Measurements from ENCODE around the gene LGMN.

Gene LGMN

GRCh38 chr14:92686900-92687427 is 61.5 kb downstream of the LGMN start:
- peak overlapping the region; percentile 21 for H2BK12ac ChIP-seq (ENCODE audit: low read length)
- H3K27me3 ChIP-seq (ENCODE audit: insufficient read depth, low read length), result no peaks in the 10 kb centered on the region
- no peaks in the 10 kb centered on the region for H3K9me3 ChIP-seq (ENCODE audit: insufficient read depth, low read depth, low read length)
- no peak overlapping the region for H3K27ac ChIP-seq (ENCODE audit: low read depth, low read length)
- H3K9ac ChIP-seq (ENCODE audit: low read length), result no peak overlapping the region
- H3K4ac ChIP-seq (ENCODE audit: low read depth, low read length), result peak overlapping the region; percentile 49
- peak overlapping the region; percentile 26 for H2AFZ ChIP-seq (ENCODE audit: insufficient read depth, low read length, poor library complexity)
- peaks cover 7% of the 10 kb centered on the region for H3K79me1 ChIP-seq (ENCODE audit: low read length)
- H4K8ac ChIP-seq (ENCODE audit: low read depth, low read length), result peak overlapping the region; percentile 70
- H2AK5ac ChIP-seq (ENCODE audit: low read length), result peak overlapping the region; percentile 23
- DNase-seq, result peak; percentile 75 to 87
- H3K23ac ChIP-seq (ENCODE audit: low read length), result no peak overlapping the region
- peaks cover 12 to 17% of the 10 kb centered on the region in 2 experiments for H3K4me1 ChIP-seq (ENCODE audit: control insufficient read depth in 1 of 2, insufficient read depth in 2 of 2, low read length in 2 of 2)
- no CpG with 5 or more reads among the region's 45 CpGs for WGBS (ENCODE audit: extremely low coverage, insufficient coverage, insufficient read length)
- H2BK120ac ChIP-seq (ENCODE audit: insufficient read depth, low read length, poor library complexity), result peak overlapping the region; percentile 43
- peak overlapping the region; percentile 53 for H4K91ac ChIP-seq (ENCODE audit: low read depth, low read length)
- peak overlapping the region; percentile 50 for H3K14ac ChIP-seq (ENCODE audit: low read length)
- H3K79me2 ChIP-seq (ENCODE audit: control insufficient read depth, insufficient read depth, low read length, poor library complexity), result no peaks in the 10 kb centered on the region
- H2BK5ac ChIP-seq (ENCODE audit: low read depth, low read length, poor library complexity), result no peak overlapping the region
- peak overlapping the region; percentile 63 for H3K4me3 ChIP-seq (ENCODE audit: low read depth, low read length)
- peak overlapping the region; percentile 89 for H3K18ac ChIP-seq (ENCODE audit: low read length)
- H4K12ac ChIP-seq (ENCODE audit: low read depth, low read length), result peak overlapping the region; percentile 35
- H3K36me3 ChIP-seq (ENCODE audit: control insufficient read depth in 1 of 2, insufficient read depth in 2 of 2, low read length in 2 of 2), result peaks cover 12 to 20% of the 10 kb centered on the region in 2 experiments
- peak overlapping the region; percentile 80 for H3K4me2 ChIP-seq (ENCODE audit: low read length)

- H2AK5ac ChIP-seq (ENCODE audit: low read length), result no peak overlapping the region
- no peak overlapping the region for H3K4me2 ChIP-seq (ENCODE audit: low read length)
- no peak overlapping the region for H4K8ac ChIP-seq (ENCODE audit: low read depth, low read length)
- H2BK12ac ChIP-seq (ENCODE audit: low read length), result no peak overlapping the region
- no peak overlapping the region for H2BK120ac ChIP-seq (ENCODE audit: insufficient read depth, low read length, poor library complexity)
- H3K4me3 ChIP-seq (ENCODE audit: low read depth, low read length), result no peak overlapping the region
- H3K9me3 ChIP-seq (ENCODE audit: insufficient read depth, low read depth, low read length), result no peaks in the 10 kb centered on the region
- no CpG with 5 or more reads among the region's 9 CpGs for WGBS (ENCODE audit: extremely low coverage, insufficient coverage, insufficient read length)
- DNase-seq, result no peak
- no peak overlapping the region for H4K91ac ChIP-seq (ENCODE audit: low read depth, low read length)
- H3K79me2 ChIP-seq (ENCODE audit: control insufficient read depth, insufficient read depth, low read length, poor library complexity), result no peaks in the 10 kb centered on the region
- H2AFZ ChIP-seq (ENCODE audit: insufficient read depth, low read length, poor library complexity), result no peak overlapping the region
- no peak overlapping the region for H3K14ac ChIP-seq (ENCODE audit: low read length)
- peaks cover 12 to 20% of the 10 kb centered on the region in 2 experiments for H3K36me3 ChIP-seq (ENCODE audit: control insufficient read depth in 1 of 2, insufficient read depth in 2 of 2, low read length in 2 of 2)
- no peak overlapping the region for H2BK5ac ChIP-seq (ENCODE audit: low read depth, low read length, poor library complexity)
- H3K27me3 ChIP-seq (ENCODE audit: insufficient read depth, low read length), result no peaks in the 10 kb centered on the region
- peaks cover 14 to 18% of the 10 kb centered on the region in 2 experiments for H3K4me1 ChIP-seq (ENCODE audit: control insufficient read depth in 1 of 2, insufficient read depth in 2 of 2, low read length in 2 of 2)
- H3K23ac ChIP-seq (ENCODE audit: low read length), result no peak overlapping the region
- H3K18ac ChIP-seq (ENCODE audit: low read length), result no peak overlapping the region
- H3K9ac ChIP-seq (ENCODE audit: low read length), result no peak overlapping the region
- no peak overlapping the region for H3K4ac ChIP-seq (ENCODE audit: low read depth, low read length)
- peaks cover 7% of the 10 kb centered on the region for H3K79me1 ChIP-seq (ENCODE audit: low read length)
- no peak overlapping the region for H4K12ac ChIP-seq (ENCODE audit: low read depth, low read length)
- H3K27ac ChIP-seq (ENCODE audit: low read depth, low read length), result no peak overlapping the region
These were observed 62.0 kb downstream of the LGMN start for GRCh38 chr14:92686411-92686899.

GRCh38 chr14:92685784-92686355 is 62.6 kb downstream of the LGMN start:
- no peak overlapping the region for H2BK120ac ChIP-seq (ENCODE audit: insufficient read depth, low read length, poor library complexity)

GRCh38 chr14:92684801-92685560 is 63.4 kb downstream of the LGMN start:
- Histone ChIP-seq H3K23ac (ENCODE audit: low read length) (no peak overlapping the region), H4K8ac (ENCODE audit: low read depth, low read length) (no peak overlapping the region), H3K36me3 (ENCODE audit: control insufficient read depth in 1 of 2, insufficient read depth in 2 of 2, low read length in 2 of 2) (peaks cover 12 to 16% of the 10 kb centered on the region in 2 experiments), H3K9me3 (ENCODE audit: insufficient read depth, low read depth, low read length) (no peaks in the 10 kb centered on the region), H2AK5ac (ENCODE audit: low read length) (no peak overlapping the region), H3K4me1 (ENCODE audit: control insufficient read depth in 1 of 2, insufficient read depth in 2 of 2, low read length in 2 of 2) (peaks cover 17 to 22% of the 10 kb centered on the region in 2 experiments), H3K4me2 (ENCODE audit: low read length) (no peak overlapping the region), H3K27ac (ENCODE audit: low read depth, low read length) (no peak overlapping the region), H3K4ac (ENCODE audit: low read depth, low read length) (no peak overlapping the region), H2AFZ (ENCODE audit: insufficient read depth, low read length, poor library complexity) (no peak overlapping the region), H4K12ac (ENCODE audit: low read depth, low read length) (no peak overlapping the region), H2BK120ac (ENCODE audit: insufficient read depth, low read length, poor library complexity) (no peak overlapping the region), H4K91ac (ENCODE audit: low read depth, low read length) (no peak overlapping the region), H3K27me3 (ENCODE audit: insufficient read depth, low read length) (no peaks in the 10 kb centered on the region), H3K9ac (ENCODE audit: low read length) (no peak overlapping the region), H3K14ac (ENCODE audit: low read length) (no peak overlapping the region), H3K79me1 (ENCODE audit: low read length) (peaks cover 11% of the 10 kb centered on the region), H3K4me3 (ENCODE audit: low read depth, low read length) (no peak overlapping the region), H3K18ac (ENCODE audit: low read length) (no peak overlapping the region), H2BK5ac (ENCODE audit: low read depth, low read length, poor library complexity) (no peak overlapping the region), H2BK12ac (ENCODE audit: low read length) (no peak overlapping the region), H3K79me2 (ENCODE audit: control insufficient read depth, insufficient read depth, low read length, poor library complexity) (no peaks in the 10 kb centered on the region)
- DNase-seq, result no peak
- WGBS (ENCODE audit: extremely low coverage, insufficient coverage, insufficient read length), result no CpG with 5 or more reads among the region's 21 CpGs

More at GRCh38 chr14:92685784-92686355, 62.6 kb downstream of the LGMN start:
- Histone ChIP-seq H3K9me3 (ENCODE audit: insufficient read depth, low read depth, low read length) (no peaks in the 10 kb centered on the region), H3K4me1 (ENCODE audit: control insufficient read depth in 1 of 2, insufficient read depth in 2 of 2, low read length in 2 of 2) (peaks cover 17 to 22% of the 10 kb centered on the region in 2 experiments), H3K9ac (ENCODE audit: low read length) (no peak overlapping the region), H4K8ac (ENCODE audit: low read depth, low read length) (no peak overlapping the region), H4K12ac (ENCODE audit: low read depth, low read length) (no peak overlapping the region), H4K91ac (ENCODE audit: low read depth, low read length) (no peak overlapping the region), H2BK12ac (ENCODE audit: low read length) (no peak overlapping the region), H3K79me1 (ENCODE audit: low read length) (peaks cover 11% of the 10 kb centered on the region), H3K14ac (ENCODE audit: low read length) (no peak overlapping the region), H3K27me3 (ENCODE audit: insufficient read depth, low read length) (no peaks in the 10 kb centered on the region), H3K4me3 (ENCODE audit: low read depth, low read length) (no peak overlapping the region), H2AK5ac (ENCODE audit: low read length) (no peak overlapping the region), H3K79me2 (ENCODE audit: control insufficient read depth, insufficient read depth, low read length, poor library complexity) (no peaks in the 10 kb centered on the region), H3K23ac (ENCODE audit: low read length) (no peak overlapping the region), H3K4me2 (ENCODE audit: low read length) (no peak overlapping the region), H3K4ac (ENCODE audit: low read depth, low read length) (no peak overlapping the region), H3K36me3 (ENCODE audit: control insufficient read depth in 1 of 2, insufficient read depth in 2 of 2, low read length in 2 of 2) (peaks cover 12 to 20% of the 10 kb centered on the region in 2 experiments), H3K27ac (ENCODE audit: low read depth, low read length) (no peak overlapping the region), H2AFZ (ENCODE audit: insufficient read depth, low read length, poor library complexity) (no peak overlapping the region), H3K18ac (ENCODE audit: low read length) (no peak overlapping the region), H2BK5ac (ENCODE audit: low read depth, low read length, poor library complexity) (no peak overlapping the region)
- no peak for DNase-seq
- no CpG with 5 or more reads among the region's 4 CpGs for WGBS (ENCODE audit: extremely low coverage, insufficient coverage, insufficient read length)
